ENCODE measurements around the gene UBB.
"Not testable (repeated sequence)": the region's sequence is repeated elsewhere in the genome, so short reads cannot be mapped to it uniquely, and the experiment has no call there.

UBB gene

GRCh38 chr17:16377941-16378341, 3.0 kb upstream of the UBB start:
- DNase-seq (ENCODE audit: extremely low read depth, low read depth), result no peak

GRCh38 chr17:16378636-16379282, 2.1 kb upstream of the UBB start:
- TF ChIP-seq CTCF (IDR thresholded peaks at IDR 0.05; ENCODE audit: low read depth, low read length), result no peak
- no peak for DNase-seq (ENCODE audit: extremely low read depth, low read depth)

More at GRCh38 chr17:16377941-16378341, 3.0 kb upstream of the UBB start:
- TF ChIP-seq CTCF (IDR thresholded peaks at IDR 0.05; ENCODE audit: low read depth, low read length), result no peak

- no peak for DNase-seq (ENCODE audit: extremely low read depth, low read depth)
- TF ChIP-seq CTCF (IDR thresholded peaks at IDR 0.05; ENCODE audit: low read depth, low read length), result no peak
Measured at GRCh38 chr17:16379654-16380053, 1.2 kb upstream of the UBB start.

- no peak for TF ChIP-seq CTCF (IDR thresholded peaks at IDR 0.05; ENCODE audit: low read depth, low read length)
- DNase-seq (ENCODE audit: extremely low read depth, low read depth), result no peak
Measured at GRCh38 chr17:16381496-16381820, 567 bp downstream of the UBB start.

- TF ChIP-seq CTCF (IDR thresholded peaks at IDR 0.05; ENCODE audit: low read depth, low read length), result no peak
- DNase-seq (ENCODE audit: extremely low read depth, low read depth), result no peak
Measured at GRCh38 chr17:16383216-16383615, 2.3 kb downstream of the UBB start.

GRCh38 chr17:16383772-16384287, 2.9 kb downstream of the UBB start:
- no peak for TF ChIP-seq CTCF (IDR thresholded peaks at IDR 0.05; ENCODE audit: low read depth, low read length)
- DNase-seq (ENCODE audit: extremely low read depth, low read depth), result no peak

GRCh38 chr17:16384557-16384956, 3.7 kb downstream of the UBB start:
- DNase-seq (ENCODE audit: extremely low read depth, low read depth), result no peak
- TF ChIP-seq CTCF (IDR thresholded peaks at IDR 0.05; ENCODE audit: low read depth, low read length), result no peak

GRCh38 chr17:16386126-16386507, 5.2 kb downstream of the UBB start:
- DNase-seq (ENCODE audit: extremely low read depth, low read depth), result not testable (repeated sequence)
